NCI-H526 (cell line): ENCODE results near the gene PNPLA5.

Experiments
- DNase-seq, 2 experiments: peaks; one replicate each; lab custom pipeline; 2025; lab: John Stamatoyannopoulos, UW

Gene PNPLA5

DNA sequence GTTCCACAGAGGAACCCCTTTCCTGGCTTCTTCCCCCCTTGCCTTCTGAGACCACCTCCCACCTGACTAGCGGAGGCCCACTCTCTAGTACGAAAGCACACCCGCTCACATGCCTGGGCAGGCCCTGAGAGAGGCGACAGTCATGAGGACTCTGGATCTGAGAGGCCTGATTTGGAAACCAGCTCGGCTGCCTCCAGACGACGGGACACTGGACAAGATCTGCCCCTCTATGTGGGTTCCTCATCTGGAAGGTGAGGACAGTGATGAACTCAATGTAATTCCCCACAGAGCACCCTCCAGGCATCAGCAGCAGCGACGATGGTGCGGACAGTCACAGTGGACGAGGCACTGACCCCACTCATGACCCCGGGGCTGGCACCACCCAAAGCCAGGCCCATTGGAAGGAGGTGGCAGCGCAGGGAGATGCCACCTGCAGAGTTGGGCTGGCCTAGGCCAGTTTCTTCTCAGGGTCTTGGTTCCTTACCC lies 37.0 kb downstream of the PNPLA5 start:
- no peak for DNase-seq

DNA sequence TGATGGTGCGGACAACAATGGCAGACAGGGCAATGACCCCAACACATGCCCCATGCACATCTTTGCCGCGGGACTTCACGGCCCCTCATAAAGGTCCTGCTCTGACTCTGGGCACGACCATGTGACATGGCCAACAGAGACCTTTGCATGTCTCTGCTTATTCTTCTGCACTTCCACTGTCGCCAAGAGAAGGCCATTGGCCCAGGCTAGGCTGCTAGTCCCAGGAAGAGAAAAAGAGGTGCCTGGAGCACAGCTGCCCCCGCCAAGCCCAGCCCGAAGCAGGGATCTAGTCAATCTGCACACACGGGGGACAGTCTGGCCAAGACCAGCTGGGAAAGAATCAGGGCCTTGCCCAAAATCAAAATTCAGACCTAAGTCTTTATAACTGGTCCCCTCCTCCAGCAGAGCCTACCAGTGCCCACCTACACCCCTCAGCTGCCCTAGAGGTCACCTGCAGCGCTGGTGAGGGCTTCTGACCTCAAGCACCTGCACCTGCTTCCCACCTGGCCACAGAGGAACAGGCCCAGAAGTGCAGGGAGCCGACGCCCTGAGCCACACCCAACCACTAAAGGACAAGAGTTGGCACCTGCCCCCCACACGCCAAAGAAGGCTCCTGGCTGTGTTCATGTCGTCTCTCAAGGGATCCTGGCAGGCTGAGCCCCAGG lies 37.6 kb downstream of the PNPLA5 start:
- DNase-seq = no peak

DNA sequence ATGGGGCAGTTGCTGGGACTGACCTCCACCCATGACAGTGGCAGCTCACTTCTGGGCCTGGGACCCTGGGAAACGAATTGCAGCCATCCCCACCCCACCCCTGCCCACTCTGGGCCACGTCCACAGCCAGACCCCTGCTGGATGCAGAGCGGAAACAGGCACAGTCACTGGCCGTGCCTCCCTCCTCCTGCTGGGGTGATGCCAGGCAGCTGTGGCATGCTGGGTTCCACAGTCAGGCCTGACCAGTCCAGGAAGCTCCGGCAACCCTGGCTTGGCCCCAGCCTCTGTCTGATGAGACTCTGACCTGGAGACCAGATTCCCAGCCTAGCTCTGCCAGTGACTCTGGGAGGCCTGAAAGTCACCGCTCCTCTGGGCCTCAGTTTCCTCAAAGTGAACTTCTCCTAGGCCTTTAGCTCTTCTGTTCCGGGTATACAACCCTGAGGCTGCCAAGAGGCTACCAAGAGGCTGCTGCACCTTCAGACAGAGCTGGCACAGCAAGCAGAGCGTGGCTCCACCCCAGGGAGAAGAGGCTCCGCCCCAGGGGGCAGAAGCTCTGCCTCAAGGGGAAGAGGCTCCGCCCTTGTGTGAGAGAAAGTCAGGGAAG lies 38.4 kb downstream of the PNPLA5 start:
- no peak for DNase-seq

DNA sequence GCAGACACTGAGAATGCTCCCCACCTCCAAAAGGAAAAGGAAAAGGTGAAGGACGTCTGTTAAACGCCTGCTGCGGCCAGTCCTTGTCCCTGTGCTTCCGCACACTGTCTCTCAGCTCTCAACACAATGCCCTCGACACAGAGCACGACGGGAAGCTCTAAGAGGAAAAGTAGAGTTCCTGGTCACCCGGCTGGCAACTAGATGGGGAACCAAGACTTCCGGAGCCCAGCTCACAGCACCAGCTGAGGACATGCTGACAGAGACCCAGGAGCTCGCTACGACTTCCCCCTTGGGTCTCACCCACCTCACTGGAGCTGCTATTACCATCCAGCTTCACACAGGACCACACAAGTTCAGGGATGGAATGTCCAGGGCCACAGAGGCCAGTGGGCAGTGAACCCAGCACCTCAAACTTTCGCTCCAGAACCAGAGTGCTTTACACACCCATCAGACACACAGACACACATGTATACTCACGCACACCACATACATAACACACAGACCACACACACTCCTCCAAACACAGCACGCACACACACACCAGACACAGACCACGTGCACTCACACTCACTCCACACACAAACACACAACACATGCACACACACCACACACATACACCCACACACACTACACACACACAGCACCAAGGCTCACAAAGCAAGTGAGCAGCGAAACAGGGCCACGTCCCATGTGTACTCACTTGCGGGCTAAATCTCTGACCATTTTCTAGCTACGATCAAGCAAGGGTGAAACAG lies 39.1 kb downstream of the PNPLA5 start:
- DNase-seq = no peak

DNA sequence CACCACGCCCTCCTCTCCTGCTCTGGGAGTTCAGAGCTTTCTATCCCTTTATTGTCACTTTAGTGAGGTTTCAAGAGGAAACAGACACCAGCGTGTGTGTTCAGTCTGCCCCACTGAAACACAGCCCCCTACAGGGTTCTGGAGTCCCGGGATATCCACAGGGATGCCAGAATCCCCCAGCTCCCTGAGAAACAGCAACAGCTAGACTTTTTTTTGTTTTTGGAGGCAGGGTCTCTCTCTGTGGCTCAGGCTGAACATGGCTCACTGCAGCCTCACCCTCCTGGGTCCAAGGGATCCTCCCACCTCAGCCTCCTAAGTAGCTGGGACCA lies 39.9 kb downstream of the PNPLA5 start:
- no peak for DNase-seq

DNA sequence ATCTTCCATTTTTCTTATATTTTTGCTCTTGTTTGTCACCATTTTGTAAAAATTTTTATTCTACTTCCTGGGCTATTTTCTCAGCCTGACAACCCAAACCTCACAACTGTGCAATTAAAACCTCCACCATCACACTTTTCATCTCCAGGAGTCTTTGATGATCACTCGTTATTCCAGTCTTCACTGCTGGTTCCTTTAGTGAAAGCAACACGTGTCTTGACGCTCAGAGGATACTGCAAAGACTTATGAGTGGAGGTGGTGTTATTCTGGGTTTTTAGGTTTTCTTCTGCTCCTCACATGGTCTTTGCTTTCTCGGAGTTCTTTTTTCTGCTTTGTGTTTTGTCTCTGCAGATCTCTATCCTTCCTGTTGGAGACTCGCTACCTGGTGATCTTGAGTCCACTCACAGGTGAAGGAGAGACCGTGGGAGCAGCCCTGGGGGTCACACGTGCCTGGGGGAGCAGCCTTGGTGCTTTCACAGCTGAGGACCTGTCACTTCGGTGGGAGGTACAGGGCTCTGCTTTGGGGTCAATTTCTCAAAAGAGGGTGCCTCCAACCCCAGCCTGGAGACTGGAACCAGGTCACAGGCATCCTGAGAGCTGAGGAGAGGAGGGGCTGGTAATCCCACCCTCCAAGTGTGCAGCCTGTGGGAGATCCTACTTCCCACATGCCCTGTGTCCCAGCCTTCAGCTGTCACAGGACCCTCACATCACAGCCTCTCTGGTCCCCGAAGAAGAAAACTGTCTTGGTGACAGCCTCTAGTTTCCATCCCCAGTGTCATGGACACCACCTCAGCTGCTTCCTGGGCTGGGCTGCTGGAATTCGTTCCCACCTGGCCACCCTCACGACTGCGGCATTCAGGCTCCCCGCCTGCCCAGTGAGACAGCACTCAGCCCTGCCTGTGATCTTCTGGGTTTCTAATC lies 40.5 kb downstream of the PNPLA5 start:
- DNase-seq = no peak

DNA sequence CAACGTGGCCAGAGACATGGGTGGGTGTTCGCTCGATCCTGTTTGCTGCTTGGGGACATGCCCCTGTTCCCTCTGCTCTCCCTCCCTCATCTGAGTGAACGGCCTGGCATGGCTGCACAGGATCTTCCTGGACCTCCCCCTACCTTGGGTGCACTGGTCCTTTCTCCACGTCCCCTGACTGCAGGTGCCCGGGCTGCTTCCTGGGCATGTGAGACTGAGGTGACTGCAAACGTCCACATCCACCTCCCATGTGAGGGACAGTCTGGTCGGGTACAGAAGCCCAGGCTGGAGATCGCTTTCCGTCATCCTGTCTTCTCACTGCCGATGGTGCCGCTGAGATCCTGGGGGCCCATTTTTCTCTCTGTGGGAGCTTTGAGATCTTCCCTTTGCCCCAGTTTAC lies 41.3 kb downstream of the PNPLA5 start:
- no peak for DNase-seq

DNA sequence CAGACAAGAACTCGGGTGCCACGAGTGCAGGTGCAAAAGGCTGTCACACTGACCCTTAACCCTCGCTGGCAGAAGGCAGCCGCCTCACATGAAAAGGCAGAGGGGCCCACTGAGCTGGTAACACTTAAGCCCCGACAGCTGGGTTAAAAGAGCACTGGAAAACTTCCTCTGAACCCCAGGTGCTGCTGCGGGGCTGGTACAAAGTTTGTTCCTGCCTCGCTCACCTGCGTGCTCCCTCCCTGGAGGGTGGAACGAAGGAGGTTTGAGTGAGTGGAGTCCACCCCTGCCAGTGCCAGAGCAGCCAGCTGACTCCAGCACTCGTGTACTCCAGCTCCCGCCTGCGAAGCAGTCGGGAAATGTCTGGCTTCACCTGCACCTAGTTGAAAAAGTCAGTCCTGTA lies 42.1 kb downstream of the PNPLA5 start:
- DNase-seq = no peak

DNA sequence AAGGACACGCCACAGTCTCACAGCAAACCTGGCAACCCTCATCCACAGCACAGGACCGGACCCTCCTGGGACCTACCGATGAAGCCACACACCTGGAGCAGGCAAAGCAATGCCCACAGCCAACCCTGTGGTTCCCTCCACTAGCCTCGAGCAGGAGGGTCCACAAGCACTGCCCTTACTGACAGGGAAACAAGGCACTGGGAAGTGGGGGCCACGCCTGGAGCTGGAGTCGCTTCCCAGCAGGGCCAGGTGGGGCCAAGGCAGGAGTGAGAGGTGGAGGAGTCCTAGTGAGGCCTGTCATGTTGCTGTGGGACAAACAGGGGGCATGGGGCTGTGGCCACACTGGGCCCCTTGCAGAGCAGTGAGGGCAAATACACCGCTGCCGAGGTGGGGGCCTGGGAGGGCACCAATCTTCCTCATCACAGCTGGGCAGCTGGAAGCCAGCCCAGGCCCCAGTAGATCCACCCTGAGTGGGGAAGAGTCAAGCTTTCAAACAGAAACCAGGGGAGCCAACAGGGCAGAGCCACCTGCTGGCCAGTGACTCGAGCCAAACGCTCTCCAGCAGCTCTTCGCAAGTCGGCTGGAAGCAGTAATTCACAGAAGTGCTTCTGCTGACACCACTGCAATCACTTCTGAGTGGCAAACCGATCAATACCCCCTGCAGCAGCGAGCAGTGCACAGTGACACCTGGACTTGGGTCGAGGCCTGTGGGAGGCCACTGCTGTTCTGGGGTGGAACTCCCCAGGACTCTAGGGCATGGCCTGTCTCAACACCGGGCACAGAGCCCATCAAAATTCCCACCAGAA lies 43.2 kb downstream of the PNPLA5 start:
- DNase-seq = peak in 1 of 2 experiments; percentile 4

DNA sequence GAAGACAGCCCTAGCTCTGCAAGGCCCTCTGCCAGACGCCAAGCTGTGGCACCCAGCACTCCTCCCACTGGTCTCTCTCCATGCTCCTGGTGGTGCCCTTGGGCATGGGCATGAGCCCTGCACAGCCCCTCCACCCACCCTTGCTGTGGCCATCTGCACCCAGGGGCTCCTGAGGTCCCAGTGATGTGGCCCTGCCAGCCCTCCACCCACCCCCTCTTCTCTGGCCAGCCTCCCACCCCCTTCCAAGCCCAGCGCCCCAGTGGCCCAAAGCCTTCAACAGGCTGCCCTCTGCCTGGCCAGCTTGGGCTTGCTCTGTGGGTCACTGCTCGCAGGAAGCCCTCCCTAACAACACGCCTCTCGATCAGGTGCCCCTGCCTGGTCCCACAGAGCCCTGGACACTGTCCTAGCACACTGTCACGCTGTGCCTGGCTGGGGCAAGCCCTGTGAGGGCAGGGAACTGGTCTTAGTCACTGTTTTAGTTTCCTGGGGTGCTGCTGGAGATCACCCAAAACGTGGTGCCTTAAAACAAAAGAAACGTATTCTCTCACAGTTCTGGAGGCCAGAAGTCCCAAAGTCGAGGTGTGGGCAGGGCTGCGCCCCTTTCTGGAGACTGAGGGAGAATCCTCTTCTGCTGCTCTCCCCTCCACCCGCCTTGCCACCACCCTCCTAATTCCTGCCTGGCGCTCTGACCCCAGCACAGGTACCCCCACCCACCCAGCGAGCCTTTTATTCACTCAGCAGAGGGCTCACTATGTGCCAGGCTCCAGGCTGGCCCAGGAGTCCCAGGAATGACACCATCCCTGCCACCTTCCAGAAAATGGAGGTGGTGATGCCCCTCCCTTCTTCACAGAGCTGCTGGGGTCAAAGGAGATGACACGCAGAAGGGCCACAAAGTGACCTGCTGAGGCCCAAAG lies 44.2 kb downstream of the PNPLA5 start:
- DNase-seq = no peak

DNA sequence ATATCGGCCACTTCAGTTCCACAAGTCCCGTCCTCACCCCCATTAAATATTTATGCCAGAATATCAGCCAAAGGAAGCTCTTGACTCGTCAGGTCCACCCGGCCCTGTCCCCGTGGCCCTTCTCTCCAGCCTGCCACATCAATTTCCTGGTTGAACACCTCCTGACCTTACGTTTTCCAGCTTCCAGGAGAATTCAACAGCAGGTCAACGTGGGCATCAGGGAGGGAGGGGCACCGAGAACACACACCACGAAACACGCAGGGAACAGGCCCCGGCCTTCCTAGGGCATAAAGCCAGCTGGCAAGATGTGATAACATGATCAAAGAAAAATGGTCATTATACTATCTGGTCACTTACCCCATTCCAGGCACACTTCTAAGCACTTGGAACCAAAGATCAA lies 44.8 kb downstream of the PNPLA5 start:
- no peak for DNase-seq

DNA sequence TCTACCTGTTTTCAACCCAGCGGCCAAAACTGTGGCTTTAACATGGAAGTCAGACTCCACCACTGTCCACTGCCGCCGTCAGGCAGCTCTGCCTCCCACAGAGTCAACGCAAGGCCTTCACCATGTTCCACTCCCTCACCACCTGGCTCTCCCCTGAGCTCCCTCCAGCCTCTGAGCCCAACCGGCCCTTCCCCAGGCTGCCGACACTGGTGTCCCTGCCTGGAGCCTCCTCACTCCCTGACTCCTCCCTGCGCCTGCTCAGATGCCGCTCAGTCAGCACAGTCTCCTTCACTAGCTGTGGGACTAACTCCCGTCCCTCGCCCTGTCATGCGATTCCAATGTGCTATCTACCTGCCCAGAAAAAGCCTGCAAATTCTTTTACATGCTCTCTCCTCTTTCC lies 45.8 kb downstream of the PNPLA5 start:
- no peak for DNase-seq

DNA sequence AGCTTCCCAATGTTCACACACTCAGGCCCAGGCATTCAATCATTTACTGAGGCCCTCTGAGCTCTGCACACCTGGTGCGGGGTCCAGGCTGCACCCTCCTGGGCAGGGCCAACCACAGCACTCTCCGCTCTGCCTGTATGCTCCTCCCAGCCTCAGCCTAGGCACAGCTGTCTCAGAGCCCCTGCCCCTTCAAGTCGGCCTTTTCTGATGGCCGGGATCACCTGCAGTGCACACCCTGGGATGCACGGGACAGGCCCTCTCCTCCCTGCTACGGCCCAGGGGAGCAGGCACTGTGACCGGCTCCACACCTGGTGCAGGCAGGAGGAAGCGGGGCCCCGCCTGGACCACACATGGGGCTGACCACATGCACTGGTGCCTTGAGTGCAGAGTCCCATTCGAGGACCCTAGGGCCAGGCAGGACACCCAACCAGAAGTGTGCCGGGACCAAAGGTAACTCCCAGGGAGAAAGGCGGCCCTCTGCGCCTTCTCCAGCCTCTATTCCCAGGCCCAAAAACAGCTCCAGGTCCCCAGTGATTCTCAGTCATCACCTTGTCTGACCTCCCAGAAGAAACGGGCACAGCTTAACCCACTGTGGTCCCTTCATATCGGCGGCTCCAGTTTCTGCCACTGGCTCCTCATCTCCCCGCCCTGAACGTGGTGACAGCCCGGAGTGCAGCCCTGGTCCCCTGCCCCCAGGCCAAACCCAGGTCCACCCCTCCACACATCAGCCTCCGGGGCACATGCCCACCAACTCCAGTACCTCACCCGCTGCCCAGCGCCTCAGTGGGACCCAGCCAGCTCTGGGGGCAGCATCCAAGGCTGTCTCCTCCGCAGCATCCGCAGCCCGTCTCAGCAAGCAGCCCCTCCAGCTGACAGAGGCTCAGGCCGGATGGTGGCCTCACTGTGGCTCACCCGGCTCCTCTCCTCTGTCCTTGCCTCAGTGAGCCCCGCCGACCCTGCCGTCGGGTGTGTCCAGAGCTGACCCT lies 47.0 kb downstream of the PNPLA5 start:
- DNase-seq = no peak

DNA sequence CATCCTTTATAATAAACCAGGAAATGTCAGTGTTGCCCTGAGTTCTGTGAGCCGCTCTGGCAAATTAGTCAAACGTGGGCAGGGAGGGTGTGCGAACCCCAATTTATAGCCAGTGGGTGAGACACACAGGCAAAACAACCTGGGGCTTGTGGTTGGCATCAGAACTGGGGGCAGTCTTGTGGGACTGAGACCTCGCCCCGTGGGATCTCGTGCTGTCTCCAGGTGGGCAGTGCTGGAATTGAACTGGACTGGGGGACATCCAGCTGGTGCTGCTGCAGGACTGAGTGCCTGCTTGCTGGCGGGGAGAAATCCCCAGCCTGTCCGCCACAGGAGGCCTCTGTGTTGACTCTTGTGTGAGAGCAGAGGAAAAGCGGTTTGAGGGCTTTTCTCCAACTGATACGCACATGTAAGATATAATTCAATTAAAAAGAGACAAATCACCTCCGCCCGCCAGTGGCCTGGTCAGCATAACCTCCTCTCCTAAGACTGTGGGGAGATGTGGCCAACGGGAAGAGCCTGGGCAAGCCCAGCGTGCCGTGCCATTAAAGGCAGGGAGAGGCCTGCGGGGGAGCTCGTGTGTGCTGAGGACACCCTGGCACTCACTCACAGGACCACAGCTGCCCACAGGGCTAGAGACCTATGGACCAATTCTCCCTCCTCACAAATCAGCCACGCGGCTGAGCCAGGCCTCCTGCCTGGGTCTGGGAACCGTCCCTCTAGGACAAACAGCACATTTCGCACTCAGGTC lies 47.9 kb downstream of the PNPLA5 start:
- DNase-seq = no peak

DNA sequence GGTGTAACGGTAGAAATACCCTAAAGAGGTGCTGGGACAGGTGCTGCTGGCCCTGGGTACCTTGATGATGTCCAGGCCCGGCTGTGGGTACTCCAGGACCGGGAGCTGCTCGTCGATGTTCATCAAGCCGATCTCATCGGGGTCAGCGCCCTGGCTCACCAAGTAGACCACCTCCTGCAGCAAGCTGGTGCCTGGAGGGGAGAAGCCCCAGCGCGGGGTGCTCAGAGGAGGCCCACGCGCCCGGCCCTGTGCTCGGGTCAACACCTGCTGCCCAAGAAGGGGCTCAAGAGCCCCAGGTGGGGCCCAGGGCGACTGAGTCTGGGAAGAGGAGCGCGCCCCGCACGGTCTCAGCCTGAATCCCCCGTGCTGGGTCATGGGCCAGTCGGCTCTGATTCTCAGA lies 50.1 kb downstream of the PNPLA5 start:
- DNase-seq = no peak

DNA sequence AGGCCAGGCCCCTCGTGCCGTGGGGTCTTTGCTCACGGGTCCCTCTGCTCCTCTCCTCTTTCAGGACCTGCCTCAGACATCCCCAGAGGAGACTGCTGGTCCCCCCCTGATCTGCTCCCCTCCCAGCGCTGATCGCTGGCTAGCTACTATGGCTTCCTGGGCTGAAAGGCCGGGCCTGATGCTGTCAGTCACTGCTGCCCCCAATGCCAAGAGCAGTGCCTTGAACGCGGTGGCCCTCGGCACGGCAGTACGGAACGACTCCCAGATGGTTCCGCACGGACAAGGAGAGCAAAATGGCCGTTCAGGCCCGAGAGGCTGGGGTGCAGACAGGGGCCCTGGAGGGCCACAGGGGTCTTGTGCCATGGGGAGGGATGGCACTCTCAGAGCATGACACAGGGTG lies 51.0 kb downstream of the PNPLA5 start:
- no peak for DNase-seq

DNA sequence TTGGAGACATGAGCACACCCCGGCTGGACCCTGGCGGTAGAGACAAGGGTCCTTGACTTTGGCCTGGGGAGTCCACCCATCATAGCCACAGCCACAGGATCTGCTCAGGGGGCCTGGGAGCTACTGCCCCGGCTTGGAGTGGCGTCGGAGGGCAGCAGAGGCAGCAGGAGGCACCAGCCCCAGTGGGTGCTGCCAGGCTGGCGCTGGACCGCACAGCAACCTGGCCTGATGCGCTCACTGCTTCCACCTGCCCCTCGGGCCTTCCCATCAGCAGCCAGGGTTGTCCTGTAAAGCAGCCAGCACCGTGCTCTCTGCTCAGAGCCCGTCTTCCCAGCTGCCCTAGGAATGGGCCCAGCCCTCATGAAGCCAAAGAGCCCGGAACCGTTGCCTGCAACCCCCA lies 51.4 kb downstream of the PNPLA5 start:
- DNase-seq = no peak

DNA sequence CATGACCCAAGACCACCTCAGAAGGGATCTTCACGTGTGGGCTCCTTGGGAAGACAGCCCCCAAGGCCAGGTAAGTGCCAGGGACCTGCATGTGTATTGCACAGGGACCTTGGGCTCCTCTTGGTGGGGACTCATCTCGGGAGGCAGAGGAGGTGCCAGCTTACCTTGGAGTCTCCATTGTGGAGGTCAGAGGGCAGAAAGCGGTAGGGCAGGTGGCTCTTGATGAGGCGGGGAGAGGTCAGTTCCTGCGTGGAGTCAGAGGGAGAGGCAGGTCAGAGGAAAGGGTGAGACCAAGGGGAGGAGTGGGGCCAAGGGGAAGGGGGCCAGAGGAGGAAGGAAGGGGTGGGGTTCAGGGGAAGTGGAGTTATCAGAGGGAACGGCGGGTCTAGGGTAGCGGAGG lies 52.0 kb downstream of the PNPLA5 start:
- no peak for DNase-seq
